ENCODE data around the gene MRPS27.

GRCh38 chr5:72222521-72222920 is 97.5 kb downstream of the MRPS27 start:
- no peak for TF ChIP-seq CTCF (IDR thresholded peaks at IDR 0.05; ENCODE audit: low read depth, low read length, missing input control)
- no peak for TF ChIP-seq TAF1 (conservative IDR thresholded peaks at IDR 0.05)
- TF ChIP-seq MAX (IDR thresholded peaks at IDR 0.05) = no peak
- no peak for TF ChIP-seq ZBTB33 (IDR thresholded peaks at IDR 0.05)
- no peak for TF ChIP-seq REST (IDR thresholded peaks at IDR 0.05)
- TF ChIP-seq YY1 (IDR thresholded peaks at IDR 0.05) = no peak
- no peak for TF ChIP-seq RAD21 (IDR thresholded peaks at IDR 0.05)
- TF ChIP-seq HNF4G (IDR thresholded peaks at IDR 0.05) = no peak
- no peak for TF ChIP-seq JUND (IDR thresholded peaks at IDR 0.05)
- TF ChIP-seq GABPA (IDR thresholded peaks at IDR 0.05 in 1 of 2, conservative IDR thresholded peaks at IDR 0.05 in 1 of 2) = no peak
- TF ChIP-seq SP1 (IDR thresholded peaks at IDR 0.05) = no peak
- TF ChIP-seq EGR1 (IDR thresholded peaks at IDR 0.05; ENCODE audit: low read depth in 2 of 2) = no peak
- no peak for TF ChIP-seq ATF3 (IDR thresholded peaks at IDR 0.05)
- no peak for TF ChIP-seq RXRA (IDR thresholded peaks at IDR 0.05)

Measured in liver (tissue), 3 donors.